Fibroblast of skin of back (primary cell): ENCODE results near the gene EML4.
"Not testable (repeated sequence)": the region's sequence is repeated elsewhere in the genome, so short reads cannot be mapped to it uniquely, and the experiment has no call there.

Source experiments
- DNase-seq: peaks from one replicate; pipeline ENCODE4 v3.0.0-alpha.2; 2013

EML4 gene

DNA sequence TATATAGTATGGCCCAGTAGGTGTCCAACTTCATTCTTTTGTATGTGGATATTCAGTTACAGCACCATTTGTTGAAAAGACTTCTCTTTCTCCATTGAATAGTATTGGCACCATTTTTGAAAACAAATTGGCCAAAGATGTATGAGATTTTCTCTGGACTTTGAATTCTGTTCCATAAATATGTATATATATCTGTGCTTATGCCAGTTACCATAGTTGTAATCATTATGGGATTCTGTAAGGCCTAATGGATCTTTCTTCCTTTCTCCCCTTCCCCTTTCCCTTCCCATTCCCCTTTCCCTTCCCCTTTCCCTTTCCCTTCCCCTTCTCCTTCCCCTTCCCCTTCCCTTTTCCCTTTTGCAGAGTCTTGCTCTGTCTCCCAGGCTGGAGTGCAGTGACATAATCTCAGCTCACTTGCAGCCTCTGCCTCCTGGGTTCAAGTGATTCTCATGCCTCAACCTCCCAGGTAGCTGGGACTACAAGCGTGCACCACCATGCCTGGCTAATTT, 140.9 kb downstream of the EML4 start:
- DNase-seq: no peak

DNA sequence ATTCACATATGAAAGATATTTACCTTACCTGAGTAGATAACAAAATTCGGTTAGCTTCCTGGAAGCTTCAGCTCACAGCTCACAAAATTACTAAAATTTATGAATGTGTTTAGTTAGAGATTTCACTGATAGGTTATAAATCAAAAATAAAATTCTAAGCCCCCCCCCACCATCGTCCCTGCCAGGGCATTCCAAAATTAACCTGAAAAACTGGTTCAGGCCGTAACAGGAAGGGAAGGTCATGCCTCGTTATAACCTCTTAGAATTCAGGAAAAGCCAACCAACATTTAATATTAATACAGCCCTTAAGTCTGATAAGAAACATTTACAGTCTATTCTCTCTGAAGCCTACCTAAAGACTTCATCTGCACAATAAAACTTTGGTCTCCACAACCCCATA, 143.0 kb downstream of the EML4 start:
- DNase-seq: no peak

DNA sequence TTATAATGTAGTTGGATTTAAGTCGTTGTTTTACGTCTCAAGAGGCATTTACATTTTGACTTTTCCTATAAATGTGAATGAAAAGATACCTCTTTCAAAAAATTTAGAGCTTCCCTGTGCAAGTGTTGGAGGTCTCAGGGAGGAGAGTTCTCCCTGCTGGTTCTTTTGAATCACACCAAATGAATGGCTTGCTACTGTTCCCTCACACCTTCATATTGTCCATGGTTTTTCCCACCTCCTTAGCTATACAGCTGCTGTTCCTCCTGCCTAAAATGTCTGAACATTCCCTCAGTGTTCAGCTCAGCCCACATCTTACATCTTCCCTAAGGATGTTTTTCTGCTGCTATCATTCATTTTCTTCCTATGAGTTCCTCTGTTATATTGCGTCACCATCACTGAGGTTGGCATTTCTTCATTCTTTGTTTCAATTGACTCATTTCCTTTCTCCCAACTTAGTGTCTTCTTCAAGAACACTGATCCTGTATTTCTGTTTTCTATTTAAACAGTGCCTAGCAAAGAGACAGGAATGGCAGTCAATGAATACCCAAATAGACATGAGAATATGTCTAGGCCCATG, 145.8 kb downstream of the EML4 start:
- DNase-seq: peak; percentile 95

DNA sequence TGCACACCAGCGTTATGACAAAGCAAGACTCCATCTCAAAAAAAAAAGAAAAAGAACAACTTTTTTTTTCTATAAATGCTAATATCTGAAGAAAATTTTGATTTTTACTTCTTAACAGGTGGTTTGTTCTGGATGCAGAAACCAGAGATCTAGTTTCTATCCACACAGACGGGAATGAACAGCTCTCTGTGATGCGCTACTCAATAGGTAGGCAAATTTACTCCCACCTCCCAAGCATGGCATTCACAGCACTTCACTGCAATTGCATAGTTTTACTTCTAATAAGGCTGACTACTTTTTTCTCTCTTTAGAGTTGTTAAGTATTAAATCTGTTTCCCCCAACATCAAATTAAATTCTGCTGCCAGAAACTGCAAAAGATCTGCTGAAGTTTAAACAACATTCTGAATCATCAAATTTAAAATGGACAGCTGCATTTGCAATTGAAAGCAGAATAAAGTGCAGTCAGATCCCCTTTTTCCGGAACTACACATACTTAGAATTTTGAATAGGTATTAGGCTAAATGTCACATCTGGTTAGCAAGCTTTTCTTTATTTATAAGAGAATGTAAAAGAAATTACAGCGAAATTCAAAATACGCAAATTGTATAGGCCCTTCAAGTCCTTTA, 146.8 kb downstream of the EML4 start:
- no peak for DNase-seq

DNA sequence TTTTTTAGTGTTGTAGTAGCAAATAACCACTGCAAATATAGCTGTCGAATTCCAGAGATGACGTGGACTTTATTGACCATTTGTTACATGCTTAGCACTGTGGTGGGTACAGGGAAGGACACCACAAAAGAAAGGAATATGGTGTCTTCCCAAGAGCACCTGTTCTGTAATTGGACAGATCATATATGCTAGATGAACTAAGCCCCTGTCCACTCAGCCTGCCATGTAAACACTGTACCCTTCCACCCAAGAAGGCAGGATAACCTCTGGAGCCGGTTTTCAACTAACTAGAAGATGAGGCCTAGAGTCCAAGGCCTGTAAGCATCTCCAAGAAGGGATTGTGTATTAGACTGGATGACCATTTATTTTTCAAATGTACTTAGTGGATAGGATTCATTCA, 147.8 kb downstream of the EML4 start:
- no peak for DNase-seq

DNA sequence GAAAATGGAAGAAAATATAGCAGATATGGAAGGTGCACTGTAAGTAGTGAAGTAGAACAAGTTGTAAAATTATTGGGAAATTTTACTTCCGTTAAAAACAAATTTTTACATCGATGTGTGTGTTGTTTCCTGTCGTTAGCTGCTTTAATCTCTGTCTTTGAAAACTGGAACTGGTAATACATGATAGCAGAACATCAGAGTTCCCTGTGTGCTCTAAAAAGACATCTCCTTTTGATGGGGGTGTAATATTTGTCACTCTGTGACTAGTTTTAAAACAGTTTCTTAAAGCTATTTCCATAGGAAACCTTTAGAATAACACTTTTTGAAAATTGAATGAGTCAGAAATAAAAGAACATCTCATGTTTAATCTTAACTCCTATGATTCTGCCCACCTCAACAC, 148.3 kb downstream of the EML4 start:
- no peak for DNase-seq

DNA sequence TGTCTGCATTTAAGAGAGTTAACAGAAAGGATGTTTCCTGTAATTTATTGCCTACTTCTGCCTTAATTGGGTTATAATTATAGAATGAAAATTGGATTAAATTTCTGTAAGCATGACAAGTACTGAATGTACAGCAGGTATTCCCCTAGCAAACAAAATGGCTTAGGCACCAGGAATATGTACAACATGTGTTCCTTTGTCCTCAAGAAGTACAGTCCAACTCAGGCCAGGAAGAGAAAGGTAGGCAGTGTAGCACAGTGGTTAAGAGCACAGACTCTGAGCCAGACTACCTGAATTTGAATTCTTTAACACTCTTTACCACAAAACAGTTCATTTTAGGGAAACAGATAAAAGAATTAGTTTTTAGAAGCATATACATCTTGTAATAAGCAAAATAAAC, 148.8 kb downstream of the EML4 start:
- DNase-seq: no peak

DNA sequence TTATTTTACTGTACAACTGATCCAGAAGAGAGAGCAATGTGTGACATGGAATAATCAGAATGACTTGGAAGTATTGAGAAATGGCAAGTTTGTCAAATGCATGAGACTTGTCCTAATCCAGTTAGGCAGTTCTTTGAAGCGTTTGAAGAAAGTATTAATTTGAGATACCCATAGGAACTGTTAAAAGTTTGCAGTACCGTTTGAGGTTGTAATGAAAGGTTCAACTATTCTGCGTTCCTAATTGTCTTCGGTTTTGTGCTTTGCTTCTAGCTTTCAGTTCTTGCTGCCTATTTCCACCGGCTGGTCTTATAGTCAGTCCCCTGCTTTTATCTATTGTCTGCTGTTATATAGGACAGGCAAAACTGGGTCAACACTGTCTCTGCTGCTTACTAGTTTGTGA, 150.1 kb downstream of the EML4 start:
- no peak for DNase-seq

DNA sequence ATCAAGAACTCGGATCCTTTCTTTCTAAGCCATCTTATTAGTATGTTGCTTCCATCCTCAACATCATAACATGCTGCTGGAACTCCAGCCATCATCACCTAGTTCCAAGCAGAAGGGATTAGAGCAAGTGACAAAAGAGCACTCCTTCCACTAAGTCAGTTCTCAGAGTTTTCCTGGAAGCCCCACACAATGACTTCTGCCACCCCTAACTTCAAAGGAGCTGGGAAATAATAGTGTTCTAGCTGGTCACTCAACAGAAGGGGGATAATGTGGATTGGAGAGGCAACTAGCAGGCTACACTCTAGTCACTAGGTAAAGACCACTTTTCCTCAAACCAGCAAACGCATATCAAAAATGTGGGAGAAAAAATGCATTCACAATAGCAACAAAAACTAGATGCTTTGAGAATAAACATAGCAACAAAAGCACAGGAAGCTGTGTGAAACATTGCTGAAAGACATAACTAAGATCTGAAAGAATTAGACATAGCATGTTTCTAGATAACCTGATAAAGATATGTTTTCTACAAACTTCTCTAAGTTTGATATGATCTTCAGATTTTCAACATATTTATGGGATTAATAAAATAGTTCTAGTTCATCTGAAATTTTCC, 152.4 kb downstream of the EML4 start:
- no peak for DNase-seq

DNA sequence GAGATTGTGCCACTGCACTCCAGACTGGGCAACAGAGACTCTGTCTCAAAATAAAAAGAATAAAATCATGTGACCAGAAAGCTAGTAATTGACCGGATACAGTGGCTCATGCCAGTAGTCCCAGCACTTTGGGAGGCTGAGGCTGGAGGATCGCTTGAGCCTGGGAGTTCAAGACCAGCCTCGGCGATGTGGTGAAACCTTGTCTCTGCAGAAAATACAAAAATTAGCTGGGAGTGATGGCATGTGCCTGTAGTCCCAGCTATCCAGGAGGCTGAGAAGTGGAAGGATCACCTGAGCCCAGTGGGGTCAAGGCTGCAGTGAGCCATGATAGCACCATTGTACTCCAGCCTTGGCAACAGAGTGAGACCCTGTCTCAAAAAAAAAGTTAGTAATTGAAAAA, 155.1 kb downstream of the EML4 start:
- no peak for DNase-seq

DNA sequence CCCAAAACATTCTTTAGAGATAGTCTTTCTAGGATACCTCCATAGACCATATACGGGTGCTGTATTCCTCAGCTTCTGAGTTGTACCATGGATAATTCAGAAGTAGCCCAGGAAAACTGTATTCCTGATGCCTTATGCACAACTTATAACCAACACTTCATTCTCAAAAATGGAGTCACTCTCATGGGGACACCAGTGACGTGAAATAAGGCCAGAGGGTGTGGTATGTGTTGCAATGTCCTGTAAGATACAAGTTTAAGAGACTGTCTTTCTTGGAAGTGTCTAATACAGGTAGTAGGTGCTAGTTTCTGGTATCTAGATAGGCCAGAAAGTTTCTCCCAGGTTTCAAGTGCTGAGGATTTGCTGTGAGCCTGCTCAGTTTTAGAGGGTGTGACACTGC, 155.8 kb downstream of the EML4 start:
- no peak for DNase-seq

DNA sequence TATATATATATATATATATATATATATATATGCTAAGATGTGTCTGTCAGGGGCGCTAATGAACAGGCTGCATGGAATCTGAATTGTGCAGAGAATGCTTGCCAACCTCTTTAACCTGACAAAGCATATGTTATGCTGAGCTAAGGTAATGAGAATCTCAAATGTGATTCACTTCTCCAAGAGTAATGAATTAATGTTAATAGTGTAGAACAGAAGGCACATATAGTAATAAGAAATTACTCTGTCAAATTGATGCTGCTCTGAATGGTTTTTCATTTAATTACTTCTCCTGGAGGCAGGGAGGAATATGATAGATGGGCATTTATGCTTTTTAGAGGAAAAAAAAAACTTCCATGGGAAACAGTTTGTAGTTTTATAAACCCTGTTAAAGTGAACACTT, 156.5 kb downstream of the EML4 start:
- no peak for DNase-seq

DNA sequence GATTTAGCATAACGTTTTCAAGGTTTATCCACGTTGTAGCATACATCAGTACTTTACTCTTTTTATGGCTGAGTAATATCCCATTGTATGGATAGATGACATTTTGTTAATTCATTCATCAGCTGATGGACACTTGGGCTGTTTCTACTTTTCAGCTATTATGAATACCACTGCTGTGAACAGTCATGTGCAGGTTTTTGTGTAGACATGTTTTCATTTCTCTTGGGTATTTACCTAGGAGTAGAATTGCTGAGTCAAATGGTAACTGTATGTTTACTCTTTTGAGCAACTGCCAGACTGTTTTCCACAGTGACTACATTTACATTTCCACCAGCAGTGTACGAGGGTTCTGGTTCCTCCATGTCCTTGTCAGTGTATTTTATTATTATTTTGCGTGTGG, 158.0 kb downstream of the EML4 start:
- no peak for DNase-seq

DNA sequence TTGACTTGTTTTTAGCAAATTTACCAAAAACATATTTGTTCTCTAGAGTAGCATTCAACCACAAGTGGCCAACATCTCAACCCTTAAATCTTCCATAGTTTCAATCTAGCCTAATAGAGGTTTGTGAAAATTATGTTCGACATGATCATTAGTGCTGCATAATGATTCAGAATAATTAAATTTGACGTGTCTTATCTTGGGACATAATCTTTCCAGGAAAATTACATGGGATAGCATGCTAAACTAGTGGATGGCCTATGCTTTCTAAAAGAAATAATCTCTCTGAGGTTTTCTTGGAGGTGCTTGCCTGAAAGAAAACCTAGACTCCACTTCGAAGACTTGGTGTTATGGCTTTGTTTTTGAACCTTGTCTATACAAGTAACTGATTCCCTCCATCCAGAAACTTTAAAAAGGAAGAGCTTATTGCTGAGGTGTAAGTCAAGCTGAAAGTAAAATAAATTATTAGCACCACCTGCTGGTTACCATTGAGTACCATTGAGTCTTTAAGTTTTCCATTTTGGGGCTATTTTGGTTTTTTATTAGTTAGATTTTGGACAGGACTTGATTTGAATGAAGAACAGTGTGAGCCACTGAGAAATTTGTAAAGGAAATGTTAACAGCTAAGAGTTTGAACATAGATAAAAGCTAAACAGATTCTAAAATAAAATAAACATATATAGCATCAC, 159.1 kb downstream of the EML4 start:
- DNase-seq: peak; percentile 29

DNA sequence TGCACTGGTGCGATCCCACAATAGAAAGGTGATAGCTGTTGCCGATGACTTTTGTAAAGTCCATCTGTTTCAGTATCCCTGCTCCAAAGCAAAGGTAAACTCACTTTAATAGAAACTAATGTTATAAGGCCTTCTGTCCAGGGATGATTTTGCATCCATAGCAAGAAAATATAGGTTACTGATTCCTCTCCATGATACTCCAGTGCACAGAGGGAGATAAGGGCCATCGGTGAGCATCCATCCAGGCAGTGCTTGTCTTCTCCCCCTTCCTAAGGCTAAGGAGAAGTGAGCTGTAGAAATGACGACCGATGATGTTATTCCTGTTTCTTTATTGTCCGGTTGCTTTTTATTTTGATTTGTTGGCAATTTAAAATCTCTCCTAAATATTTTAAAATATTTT, 159.8 kb downstream of the EML4 start:
- DNase-seq: no peak

DNA sequence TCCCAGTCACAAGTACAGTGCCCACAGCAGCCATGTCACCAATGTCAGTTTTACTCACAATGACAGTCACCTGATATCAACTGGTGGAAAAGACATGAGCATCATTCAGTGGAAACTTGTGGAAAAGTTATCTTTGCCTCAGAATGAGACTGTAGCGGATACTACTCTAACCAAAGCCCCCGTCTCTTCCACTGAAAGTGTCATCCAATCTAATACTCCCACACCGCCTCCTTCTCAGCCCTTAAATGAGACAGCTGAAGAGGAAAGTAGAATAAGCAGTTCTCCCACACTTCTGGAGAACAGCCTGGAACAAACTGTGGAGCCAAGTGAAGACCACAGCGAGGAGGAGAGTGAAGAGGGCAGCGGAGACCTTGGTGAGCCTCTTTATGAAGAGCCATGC, 160.6 kb downstream of the EML4 start:
- no peak for DNase-seq

DNA sequence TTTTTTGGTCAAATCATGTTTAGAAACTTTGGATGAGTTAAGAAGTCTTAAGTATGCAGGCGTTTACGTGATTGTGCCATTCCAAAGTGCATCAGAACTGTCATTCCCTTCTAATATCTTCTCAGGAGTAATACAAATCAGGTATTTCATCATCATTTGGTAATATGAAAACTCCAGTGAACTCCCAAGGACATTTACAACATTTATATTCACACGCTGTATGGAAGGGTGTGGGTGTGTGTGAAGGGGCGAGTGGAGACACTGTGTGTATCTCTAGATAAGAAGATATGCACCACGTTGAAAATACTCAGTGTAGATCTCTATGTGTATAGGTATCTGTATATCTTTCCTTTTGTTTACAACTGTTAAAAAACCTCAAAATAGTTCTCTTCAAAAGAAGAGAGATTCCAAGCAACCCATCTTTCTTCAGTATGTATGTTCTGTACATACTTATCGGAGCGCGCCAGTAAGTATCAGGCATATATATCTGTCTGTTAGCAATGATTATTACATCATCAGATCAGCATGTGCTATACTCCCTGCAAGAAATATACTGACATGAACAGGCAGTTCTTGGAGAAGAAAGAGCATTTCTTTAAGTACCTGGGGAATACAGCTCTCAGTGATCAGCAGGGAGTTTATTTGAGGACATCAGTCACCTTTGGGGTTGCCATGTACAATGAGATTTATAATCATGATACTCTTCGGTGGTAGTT, 162.6 kb downstream of the EML4 start:
- DNase-seq: no peak

DNA sequence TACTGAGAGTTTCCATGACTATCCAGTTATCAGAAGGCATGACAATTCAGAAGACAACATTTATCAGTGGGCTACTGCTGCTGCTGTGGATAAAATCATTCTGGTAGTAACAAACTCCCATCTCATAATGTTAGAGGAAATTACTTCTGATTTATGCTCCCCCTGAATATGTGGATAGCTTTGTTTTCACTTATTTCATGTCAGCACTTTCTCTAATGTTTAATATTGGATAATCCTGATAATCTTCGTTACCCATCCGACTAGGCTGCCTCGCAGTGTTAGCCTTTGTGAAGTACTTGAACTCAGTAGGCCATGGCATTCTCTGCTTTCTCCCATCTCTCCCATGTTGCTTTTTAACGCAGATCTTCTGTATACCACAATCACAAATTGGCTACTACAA, 163.4 kb downstream of the EML4 start:
- DNase-seq: no peak

DNA sequence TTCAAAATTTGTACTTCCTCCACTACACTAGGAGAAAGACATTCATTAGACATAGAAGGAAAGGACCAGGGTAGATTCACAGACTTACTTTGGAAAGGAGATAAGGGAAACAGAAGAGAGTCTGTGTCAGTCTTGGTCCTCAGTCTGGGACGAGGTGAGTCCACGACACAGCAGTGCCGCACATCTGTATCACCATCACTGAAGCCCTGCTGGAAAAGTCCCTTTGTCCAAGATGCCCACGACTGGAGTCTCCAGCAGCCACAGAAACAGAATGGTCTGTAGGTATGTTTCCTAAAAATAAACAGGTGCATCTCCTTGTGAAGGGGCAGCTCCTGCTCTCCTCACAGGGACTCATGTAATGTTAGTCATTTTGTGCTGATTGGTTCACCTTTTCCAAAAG, 164.4 kb downstream of the EML4 start:
- no peak for DNase-seq

DNA sequence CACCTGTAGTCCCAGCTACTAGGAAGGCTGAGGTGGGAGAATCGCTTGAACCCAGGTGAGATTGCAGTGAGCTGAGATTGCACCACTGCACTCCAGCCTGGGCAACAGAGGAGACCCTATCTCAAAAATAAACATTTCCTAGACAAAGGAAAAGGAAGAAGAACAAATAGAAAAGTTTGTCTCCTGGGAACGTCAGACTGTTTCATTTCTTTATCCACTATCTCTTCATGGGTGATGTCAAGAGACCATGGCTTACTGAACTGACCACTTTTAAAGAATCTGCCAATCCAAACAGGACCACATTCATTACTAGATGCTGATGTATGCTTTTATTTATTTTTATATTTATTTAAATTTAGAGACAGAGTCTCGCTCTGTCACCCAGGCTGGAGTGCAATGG, 165.1 kb downstream of the EML4 start:
- DNase-seq: no peak

DNA sequence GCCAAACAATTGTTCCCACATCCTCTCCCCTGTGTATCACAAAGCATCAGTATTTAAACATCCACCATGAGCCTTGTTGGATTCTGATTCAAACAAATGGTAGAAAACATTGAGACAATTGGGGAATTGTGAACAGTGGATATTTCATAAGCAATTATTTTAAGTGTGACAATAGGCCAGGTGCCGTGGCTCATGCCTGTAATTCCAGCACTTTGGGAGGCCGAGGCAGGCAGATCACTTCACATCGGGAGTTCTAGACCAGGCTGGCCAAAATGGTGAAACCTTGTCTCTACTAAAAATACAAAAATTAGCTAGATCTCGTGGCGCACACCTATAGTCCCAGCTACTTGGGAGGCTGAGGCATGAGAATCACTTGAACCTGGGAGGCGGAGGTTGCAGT, 165.7 kb downstream of the EML4 start:
- not testable (repeated sequence) for DNase-seq

DNA sequence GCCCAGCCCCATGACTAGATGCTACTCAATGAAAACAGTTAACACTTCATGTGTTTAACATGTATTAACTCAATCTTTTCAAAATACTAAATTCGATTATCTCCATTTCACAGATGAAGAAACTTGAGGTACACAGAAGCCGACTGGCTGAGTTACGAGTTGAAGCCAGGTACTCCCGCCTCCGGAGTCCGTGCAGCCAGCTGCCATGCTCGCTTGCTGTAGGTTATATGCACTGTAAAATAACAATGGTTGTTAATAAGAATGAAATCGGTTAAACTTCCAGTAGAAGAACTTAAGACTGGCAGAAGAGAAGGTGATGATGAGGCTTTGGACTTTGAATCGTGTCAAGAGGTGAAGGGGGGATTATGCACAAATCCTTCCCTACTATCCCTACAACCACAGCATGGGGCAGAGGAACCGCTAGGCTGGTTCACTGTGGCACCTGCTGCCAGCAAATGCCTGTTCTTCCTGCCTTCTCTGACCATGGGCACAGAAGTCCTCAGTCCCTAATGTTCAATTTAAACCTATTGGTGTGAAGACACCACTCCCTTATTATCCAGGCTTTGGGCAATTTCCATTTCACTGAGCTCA, 166.5 kb downstream of the EML4 start:
- DNase-seq: no peak
